HG02981 (cell line): Measurements from ENCODE around the gene KIF1A.

Experiments used
- ATAC-seq: cut with Tn5 transposase; IDR thresholded peaks from one replicate; pipeline ENCODE4 v1.9.1; 2021; ENCODE audit warnings: mild to moderate bottlenecking, moderate library complexity; ENCODE audit not compliant: unreplicated experiment

The KIF1A gene

DNA sequence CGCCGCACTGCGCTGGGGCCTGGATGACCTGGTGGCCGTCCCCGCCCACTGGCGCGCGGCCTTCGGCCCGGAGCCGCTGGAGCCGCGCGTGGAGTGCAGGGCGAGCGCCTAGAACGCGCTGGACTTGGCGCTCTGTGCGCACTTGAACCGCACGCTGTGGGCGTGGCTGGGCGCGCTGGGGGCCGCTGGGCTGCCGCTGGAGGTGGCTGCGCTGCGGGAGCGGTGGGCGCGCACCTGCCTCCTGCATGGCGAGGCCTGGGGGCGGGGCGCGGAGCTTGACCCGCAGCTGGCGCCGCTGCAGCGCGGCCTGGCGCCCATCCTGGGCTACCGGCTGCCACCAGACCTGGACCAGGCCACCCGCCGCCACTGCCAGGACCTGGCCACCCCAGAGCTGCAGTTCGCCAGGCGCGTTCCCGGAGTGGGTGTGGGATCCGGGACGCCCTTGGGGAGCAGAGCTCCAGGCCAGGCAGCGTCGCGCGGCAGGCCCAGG, 147.3 kb downstream of the KIF1A start:
- ATAC-seq: no peak

DNA sequence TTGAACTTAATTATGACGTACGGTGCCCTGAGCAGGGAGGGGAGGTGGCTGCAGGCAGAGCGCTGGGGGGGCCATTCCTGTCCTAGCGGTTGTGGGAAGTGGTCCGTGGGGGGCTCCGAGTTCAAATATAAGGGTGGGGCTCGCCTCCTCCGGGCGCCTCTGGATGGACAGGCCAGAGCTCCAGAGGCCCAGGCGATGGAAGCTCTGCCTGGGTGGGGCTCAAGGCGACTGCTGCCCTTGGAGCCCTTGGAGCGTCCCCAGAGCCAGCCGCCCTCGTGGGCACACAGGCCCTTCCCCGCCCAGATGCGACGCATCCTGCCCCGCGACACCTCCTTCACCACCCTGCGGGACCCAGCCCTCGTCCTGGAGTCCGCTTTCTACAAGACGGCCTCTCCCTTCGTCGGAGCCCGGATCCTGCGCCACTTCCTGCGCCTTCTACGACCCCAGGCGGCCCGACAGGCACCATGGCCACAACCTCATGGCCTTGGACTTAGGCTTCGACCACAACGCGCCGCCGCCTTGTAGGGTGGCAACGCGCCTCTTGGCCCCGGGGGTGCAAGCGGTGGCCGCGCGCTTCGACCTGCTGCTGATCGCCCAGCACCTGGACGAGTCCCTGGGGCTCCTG, 147.8 kb downstream of the KIF1A start:
- no peak for ATAC-seq

DNA sequence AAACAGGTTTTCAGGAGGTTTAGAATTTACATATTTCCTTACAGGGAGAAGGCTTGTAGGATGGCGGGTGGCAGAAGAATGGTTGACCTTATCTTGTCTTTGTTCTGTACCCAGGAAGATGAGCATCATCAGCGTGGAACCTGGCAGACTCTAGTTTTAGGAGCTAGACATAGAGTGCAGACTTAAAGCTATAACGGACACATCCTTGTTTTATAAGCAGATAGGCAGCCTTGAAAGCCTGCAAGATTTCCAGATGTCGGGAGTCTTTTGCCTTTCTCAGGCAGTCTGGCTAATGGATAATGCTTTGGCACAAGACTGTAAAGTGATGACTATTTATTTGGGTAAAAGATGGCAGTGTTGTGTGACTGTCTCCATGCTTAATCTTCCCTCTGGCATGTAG, 149.1 kb downstream of the KIF1A start:
- ATAC-seq: no peak

DNA sequence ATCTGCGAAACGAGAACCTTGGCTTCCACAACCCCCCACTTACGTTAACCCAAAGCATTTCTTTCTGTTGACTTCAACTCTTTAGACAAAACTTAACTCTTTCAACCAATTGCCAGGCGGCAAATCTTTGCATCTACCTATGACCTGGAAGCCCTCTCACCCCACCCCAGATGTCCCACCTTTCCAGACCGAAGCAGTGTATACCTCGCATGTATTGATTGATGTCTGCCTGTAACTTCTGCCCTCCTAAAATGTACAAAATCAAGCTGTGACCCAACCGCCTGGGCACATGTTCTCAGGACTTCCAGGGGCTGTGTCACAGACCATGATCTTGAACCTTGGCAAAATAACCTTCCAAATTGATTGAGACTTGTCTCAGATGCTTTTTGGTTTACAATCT, 149.6 kb downstream of the KIF1A start:
- no peak for ATAC-seq

DNA sequence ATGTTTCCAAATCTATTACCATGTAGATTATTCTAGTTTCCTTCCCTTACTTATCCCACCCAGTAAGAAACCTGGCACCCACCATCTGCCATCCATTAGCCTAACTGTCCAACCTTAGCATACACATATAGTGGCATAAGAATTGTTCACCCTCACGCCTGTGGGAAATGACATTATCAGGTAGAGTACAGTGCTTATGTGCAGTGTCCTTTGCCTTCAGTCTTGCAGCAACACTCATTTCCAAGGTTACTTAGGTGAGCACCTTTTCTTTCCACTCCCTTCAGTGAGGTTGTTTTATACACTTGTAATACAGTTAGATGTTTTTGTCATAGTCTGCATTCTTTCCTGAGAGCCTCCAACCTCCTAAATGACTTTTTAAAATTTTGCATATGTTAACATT, 155.4 kb downstream of the KIF1A start:
- no peak for ATAC-seq
